HG02678 (cell line): ENCODE data around the gene RNF151.
"Not testable (repeated sequence)": the region's sequence is repeated elsewhere in the genome, so short reads cannot be mapped to it uniquely, and the experiment has no call there.

Experiments
- ATAC-seq: cut with Tn5 transposase; IDR thresholded peaks from one replicate; pipeline ENCODE4 v1.9.1; 2021; ENCODE audit warnings: mild to moderate bottlenecking, moderate library complexity; ENCODE audit not compliant: unreplicated experiment

Gene RNF151

DNA sequence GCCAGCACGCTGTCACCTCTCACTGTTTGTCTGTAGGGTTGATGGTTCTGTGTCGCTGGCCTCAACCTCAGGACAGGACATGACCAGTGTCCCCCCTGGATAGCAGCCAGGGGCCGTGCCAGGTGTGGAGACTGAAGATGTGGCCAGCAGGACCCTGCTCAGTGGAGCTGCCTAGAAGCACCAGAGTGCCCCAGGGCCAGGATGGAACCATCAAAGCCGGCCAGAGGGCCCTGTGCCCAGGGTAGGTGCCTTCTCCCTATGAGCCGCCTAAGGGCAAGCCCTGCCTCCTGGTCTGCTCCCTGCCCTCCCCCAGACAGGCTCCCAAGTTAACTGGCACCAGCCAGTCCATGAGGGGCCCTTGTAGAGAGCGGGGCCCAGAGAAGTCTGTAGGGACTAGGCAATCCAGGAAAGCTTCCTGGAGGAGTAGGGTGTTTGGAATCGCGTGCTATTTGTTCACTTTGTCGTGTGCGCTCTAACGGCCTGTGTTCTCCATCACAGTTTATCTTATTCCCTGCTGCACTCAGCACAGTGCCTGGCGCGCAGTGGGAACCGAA is 7.9 kb upstream of the RNF151 start:
- ATAC-seq: no peak

DNA sequence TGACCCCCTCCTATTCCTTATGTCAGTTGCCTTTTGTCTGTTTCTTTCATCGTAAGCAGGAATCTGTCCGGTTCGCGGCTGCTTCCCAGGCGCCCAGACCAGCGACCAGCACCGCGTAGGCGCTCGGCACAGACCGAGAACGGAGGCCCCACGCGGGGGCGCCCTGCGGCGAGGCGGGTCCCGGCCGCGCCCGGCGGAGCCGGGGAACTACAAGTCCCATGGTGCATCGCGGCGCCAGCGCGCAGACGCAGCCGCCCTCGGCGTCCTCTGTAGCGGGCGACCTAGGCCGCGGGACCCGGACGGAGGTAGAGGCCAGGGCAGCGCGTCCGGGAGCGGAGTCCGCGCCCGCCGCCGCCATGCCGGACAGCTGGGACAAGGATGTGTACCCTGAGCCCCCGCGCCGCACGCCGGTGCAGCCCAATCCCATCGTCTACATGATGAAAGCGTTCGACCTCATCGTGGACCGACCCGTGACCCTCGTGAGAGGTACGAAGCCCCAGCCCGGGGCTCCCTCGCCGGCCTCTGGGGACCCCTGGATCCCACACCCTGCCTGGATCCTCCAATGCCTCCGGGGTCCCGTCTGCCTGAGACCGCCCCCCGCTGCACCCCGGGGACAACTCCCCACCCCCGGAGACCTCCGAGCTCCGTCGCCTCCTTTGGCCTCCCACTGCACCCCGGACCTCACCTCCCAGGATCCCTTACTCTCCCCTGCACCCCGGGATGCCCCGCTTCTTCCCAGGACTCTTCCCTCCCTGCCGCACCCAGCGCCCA is 7.2 kb upstream of the RNF151 start, which contains the start of gene NDUFB10:
NDUFB10 (plus strand) TSS at position 270 of the 771 bp plus-strand sequence; CDS start at position 357, 87 bp downstream.
- ATAC-seq: peak; percentile 80

DNA sequence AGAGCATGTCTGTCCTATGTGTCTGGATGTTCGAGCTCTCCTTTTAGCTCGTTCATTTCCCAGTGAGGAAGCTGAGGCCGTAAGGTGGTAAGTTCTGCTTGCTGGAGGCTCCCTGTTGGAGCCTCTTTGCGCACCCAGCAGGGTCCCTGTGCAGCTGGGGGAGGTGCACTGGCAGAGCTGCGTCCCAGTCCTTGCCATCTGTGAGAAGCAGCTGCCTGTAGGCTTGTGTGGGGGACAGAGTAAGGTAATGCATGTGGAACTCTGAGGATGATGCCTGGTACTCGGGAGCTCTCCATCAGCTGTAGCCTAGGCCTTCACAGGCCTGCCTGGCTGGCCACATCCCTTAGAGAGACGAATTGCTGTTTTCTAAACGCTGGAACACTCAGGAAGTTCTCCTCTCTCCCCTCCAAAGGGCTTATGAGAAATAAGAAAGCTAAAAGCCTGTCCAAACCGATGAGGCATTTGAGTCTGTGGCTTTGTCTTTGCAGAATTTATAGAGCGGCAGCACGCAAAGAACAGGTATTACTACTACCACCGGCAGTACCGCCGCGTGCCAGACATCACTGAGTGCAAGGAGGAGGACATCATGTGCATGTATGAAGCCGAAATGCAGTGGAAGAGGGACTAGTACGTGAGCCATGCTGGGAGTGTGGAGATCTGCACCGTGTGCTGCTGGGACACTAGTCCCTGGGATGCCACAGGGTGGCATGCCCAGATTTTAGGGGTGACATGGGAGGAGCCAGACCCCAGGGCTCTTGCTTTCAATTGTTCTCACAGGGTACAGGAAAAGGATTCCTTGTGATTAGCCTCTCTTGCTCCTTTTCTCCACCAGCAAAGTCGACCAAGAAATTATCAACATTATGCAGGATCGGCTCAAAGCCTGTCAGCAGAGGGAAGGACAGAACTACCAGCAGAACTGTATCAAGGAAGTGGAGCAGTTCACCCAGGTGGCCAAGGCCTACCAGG is 5.7 kb upstream of the RNF151 start:
- ATAC-seq: no peak

DNA sequence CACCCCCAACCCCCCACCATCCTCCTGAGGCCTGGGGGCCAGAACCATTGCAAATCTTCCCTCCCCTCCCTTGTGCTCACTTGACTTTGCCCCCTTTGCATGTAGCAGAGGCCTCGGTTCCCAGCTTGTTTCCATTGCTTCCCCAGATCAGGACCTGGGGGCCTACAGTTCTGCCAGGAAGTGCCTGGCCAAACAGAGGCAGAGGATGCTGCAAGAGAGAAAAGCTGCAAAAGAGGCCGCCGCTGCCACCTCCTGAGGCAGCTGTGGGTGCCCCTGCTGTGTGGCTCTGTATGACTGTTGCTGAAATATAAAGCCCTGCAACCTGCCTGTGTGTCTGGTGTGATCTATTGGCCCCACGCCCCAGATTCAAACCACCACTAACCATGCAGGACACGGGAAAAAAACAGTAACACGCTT is 5.0 kb upstream of the RNF151 start:
- ATAC-seq: no peak

DNA sequence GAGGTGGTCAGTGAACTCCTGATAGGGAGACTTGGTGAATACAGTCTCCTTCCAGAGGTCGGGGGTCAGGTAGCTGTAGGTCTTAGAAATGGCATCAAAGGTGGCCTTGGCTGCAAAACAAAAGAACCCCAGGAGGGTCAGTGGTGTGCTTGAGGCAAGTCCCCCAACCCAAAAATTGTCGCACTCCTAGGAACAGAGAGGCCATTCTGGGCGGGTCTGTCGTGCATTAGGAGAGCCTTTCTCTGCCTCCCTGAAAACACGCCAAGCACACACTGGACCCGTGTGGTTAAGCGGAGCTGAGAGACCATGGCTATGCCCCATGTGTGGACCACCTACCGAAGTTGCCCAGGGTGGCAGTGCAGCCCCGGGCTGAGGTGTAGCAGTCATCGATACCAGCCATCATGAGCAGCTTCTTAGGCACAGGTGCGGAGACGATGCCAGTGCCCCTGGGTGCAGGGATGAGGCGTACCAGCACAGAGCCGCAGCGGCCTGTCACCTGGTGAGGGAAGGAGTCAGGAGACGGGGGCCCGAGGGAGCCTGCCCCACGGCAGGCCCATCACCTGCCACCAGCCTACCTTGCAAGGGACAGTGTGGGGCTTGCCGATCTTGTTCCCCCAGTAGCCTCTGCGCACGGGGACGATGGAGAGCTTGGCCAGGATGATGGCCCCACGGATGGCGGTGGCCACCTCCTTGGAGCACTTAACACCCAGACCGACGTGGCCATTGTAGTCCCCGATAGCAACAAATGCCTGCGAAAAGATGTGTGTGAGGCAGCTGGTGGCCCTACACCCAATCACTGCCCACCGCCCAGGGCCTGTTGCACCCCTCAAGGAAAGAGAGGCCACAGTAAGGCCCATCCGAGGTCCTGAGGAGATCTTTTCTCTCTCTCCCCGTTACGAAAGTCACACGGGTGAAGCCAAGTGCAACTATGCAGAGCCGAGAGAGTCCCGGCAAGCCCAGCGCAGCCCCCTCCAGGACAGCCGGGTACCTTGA is 4.2 kb upstream of the RNF151 start:
- not testable (repeated sequence) for ATAC-seq

DNA sequence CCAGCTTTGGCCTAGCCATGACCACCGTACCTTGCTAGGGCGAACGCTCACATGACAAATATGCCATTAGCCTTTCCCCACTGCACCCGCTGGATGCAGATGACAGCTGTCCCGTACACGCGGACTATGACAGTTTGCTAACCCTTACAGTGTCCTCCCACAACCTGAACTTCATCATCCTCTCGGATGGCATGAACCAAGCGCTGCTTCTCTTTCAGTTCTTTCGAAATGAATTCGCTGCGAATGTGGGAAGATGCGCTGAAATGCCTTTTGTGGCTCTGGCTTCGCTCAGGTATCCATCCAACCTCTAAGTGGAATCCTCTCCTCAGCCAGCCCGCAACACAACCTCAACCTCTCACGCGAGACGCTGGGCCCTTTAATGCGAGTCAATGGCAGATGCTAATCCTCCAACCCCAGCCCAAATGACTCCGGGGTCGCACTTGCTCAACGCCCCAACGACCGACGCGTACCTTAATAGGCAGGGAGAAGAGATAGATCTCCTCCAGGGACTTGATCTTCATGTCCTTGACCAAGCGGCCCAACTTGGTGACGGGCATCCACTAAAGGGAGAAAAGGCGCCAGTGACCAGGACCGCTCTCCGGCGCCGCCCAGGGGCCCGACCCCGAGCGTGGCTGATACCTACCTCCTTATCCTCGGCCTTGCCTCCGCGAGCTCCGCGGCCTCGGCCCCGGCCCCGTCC is 2.7 kb upstream of the RNF151 start:
- peak; percentile 10 for ATAC-seq

DNA sequence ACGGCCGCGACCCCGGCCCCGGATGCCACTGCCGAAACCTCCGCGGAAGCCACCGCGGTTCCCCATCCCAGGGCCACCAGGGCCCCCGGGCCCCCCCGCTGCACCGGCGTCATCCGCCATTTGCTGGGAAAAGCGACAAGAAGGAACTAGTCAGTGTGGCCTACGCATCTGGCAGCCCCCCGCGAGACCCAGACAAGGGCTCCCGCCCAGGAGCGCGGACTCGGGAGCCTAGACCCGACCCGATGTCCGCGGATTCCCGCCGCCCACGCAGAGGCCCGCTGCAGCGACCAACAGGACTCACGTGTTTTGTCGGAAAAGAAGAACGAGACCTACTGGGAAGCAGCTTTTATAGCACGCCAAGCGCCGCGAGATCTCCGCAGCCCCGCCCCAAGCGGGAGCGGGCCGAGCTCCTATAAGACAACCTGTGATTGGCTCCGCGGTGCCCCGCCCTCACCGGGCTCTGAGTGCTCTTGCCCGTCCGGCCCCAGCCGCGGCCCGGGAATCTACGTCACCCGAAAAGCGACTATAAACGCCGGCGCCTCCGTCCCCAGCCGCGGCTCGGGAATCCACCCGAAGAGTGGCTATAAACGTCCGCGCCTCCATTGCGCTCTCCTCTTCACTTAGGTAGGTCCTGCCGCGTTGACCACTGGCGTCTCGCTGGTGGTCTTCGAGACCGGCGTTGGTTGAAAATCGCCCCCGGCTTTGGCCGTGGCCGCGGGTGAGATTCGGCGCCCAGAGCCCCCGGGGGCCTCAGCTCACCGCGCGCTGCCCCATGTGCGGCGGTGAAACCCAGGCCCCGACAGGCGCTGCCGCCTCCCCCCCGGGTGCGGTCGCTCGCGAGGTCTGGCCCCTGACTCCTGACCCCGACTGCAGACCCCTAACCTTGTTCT is 1.9 kb upstream of the RNF151 start, which contains the start of gene RPS2:
RPS2 (minus strand) TSS at position 321 of the 890 bp plus-strand sequence; CDS start at position 120, 201 bp downstream.
- ATAC-seq: peak; percentile 89

DNA sequence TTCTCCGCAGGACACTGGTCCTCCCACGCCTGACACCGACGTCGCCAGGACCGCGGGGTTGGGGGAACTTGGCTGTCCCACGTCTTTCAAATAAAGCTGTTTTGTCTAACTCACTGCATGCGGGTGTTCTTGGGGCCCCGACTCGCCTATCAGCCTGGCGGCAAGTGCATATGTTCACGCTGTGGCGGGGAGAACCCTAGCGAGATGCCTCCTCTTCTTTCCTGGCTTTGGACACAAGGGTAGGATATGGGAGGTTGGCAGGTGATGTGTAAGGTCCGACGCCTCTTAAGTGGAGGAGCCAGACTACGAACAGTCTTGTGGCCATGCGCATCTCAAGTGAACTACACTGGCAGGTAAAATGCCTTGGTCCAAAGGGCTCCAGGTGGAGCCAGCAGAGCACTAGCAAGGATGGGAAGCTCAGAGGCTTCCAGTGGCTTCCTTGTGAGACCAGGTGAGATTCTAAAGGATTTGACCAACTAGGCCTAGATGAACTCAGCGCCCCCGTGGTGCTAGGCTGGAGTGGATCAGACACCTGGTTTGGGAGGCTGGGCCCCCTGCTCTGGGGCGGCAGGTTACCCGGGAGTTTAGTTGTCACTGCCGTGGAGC is 1.2 kb upstream of the RNF151 start:
- no peak for ATAC-seq

DNA sequence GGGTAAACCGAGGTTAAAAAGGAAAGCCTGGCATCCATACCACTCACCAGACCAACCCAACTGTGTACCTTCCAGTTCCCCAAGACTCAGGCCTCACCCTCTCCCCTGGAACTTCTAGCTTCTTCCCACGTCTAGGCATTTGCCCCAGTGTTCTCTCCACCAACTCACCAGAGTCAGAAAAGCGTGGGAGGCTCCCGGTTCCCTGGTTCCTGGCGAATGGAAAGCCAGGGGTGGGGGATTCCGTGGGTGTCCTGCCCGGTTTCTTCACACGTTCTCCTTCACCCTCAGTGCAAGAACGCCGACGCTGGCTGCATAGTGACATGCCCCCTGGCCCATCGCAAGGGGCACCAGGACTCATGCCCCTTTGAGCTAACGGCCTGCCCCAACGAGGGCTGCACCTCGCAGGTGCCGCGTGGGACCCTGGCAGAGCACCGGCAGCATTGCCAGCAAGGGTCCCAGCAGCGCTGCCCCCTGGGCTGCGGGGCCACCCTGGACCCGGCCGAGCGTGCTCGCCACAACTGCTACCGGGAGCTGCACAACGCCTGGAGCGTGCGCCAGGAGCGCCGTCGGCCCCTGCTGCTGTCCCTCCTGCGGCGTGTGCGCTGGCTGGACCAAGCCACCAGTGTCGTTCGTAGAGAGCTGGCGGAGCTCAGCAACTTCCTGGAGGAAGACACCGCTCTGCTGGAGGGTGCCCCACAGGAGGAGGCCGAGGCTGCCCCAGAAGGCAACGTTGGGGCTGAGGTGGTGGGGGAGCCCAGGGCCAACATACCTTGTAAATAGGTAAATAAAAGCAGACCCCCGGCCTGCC is 1.7 kb downstream of the RNF151 start:
- ATAC-seq: no peak

DNA sequence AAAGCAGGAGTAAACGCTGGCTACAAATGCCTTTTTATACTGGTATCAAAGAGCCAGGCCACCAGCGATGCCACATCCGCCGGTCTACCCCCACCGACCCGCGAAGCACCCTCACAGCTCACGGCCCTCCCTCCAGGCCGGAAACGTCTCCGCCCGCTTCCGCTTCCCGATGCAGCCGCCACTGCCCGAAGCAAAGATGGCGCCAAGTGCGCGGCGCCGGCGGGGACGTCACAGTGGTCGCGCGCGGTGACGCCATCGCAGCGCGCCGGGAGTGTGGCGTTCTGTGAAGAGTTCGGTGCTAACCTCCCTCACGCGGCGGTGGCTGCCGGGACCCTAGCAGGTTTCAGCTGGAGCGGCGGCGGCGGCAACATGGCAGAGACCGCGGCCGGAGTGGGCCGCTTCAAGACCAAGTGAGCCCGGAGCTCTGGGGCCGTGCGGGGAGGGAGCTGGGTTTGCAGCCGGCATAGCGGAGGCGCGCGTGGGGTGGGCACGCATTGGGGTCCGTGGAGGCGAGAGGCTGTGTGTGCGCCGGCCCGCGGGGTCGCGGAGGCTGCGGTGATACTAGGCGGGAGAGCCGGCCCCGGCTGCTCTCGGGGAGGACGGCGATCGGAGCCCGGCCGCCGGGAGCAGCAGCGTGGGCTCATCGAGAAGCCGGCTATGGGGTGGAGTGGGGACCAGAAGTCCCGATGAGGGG is 5.3 kb downstream of the RNF151 start, which contains the start of gene TBL3:
TBL3 (plus strand) TSS at position 258 of the 694 bp plus-strand sequence; CDS start at position 370, 112 bp downstream.
- ATAC-seq: peak; percentile 83

DNA sequence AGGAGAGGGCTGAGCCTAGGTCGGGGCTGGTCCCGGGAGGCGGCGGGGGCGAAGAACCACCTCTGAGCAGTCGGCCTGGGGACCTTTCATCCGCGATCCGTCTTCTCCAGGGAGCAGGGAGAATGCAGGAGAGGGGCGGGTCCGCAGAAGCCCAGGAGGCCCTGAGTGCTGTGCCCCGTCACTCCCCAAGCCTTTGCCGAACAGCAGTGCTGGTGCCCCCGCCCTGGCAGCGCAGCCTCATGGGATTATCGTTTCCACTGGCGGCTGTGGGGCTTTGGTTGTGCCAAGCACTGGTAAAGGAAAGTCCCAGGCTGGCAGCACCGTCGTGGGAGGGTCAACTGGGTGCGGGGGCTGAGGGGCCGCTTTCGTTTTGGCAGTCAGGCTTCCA is 5.8 kb downstream of the RNF151 start:
- ATAC-seq: no peak

DNA sequence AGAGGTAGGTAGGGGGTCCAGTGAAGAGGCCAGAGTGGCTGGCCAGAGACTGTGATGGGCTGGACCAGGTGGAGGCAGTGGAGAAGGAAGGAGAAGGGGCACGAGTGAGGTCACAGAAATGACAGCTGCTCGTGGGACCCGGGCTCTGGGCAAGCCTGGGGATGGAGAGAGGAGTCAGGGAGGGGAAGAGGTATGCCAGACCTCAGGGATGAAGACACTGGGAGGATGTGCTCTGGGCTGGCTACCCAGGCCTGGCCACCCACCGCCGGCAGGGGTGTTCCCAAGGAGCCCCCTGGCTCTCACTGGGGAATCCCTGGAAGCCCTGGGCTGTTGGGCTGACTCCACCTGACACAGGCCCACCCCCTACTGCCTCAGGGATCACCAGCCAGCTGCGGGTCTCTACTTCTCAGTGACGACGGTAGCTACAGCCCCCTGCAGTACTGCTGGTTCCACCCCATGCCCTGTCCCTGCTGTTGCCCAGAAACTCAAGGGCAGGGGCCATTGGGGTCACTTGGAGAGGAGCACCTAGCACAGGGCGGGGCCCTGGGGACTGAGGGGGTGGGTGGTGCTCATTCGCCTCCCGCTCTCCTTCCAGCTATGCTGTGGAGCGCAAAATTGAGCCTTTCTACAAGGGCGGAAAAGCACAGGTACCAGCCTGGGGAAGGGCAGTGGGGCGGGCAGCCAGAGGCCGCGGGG is 7.0 kb downstream of the RNF151 start:
- ATAC-seq: no peak

DNA sequence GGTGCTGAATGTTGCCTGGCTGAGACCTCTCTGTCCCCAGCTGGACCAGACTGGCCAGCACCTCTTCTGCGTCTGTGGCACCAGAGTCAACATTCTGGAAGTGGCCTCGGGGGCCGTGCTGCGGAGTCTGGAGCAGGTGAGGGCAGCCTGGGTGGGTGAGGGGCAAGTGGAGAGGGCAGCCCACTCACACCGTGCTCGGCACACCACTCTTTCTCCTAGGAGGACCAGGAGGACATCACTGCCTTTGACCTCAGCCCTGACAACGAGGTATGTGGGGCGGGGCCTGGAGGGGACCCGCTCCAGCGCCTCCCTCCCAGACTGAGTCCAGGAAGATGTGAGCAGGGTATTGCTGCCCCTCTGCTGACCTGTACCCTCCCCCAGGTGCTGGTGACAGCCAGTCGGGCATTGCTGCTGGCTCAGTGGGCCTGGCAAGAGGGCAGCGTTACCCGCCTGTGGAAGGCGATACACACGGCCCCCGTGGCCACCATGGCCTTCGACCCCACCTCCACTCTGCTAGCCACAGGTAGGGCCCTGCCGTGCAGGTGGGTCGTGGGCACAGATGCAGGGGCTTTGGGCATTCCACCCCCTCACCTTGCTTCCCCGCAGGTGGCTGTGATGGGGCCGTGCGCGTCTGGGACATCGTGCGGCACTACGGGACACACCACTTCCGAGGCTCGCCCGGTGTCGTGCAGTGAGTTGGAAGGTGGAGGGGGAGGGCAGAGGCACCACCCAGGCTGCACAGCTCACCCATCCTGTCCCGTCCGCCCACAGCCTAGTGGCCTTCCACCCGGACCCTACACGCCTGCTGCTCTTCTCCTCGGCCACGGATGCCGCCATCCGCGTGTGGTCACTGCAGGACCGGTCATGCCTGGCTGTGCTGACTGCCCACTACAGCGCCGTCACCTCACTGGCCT is 7.8 kb downstream of the RNF151 start:
- ATAC-seq: no peak

DNA sequence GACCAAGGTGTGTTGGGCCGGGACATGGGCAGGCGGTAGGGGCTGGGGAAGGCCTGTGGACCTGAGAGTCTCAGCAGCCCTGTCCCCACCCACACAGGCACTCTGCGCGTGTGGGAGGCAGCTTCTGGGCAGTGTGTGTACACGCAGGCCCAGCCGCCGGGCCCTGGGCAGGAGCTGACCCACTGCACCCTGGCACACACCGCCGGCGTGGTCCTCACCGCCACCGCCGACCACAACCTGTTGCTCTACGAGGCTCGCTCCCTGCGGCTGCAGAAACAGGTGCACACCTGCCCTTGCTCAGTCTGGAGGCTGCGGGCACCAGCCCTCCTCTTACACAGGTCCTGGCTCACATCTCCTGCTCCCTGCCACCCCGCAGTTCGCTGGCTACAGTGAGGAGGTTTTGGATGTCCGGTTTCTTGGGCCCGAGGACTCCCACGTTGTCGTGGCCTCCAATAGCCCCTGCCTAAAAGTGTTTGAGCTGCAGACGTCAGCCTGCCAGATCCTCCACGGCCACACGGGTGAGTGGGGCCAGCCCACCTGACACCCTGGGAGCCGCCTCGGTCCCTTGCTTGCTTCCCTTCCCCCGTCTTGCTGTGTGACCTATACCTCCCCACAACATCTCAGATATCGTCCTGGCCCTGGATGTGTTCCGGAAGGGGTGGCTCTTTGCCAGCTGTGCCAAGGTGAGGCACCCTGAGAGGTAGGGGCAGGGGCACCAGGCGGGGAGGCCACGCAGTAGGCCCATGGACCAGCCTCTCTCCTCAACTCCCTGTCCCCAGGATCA is 9.0 kb downstream of the RNF151 start:
- no peak for ATAC-seq
